G401.6 (cell line): ENCODE results near the gene ERVFRD-1.

Source experiments
- FAIRE-seq: peaks from 2 replicates; lab custom pipeline; 2012; peaks lifted over from hg19 to GRCh38; lab: Jason Lieb, UNC

ERVFRD-1 gene, protein sequence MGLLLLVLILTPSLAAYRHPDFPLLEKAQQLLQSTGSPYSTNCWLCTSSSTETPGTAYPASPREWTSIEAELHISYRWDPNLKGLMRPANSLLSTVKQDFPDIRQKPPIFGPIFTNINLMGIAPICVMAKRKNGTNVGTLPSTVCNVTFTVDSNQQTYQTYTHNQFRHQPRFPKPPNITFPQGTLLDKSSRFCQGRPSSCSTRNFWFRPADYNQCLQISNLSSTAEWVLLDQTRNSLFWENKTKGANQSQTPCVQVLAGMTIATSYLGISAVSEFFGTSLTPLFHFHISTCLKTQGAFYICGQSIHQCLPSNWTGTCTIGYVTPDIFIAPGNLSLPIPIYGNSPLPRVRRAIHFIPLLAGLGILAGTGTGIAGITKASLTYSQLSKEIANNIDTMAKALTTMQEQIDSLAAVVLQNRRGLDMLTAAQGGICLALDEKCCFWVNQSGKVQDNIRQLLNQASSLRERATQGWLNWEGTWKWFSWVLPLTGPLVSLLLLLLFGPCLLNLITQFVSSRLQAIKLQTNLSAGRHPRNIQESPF

DNA sequence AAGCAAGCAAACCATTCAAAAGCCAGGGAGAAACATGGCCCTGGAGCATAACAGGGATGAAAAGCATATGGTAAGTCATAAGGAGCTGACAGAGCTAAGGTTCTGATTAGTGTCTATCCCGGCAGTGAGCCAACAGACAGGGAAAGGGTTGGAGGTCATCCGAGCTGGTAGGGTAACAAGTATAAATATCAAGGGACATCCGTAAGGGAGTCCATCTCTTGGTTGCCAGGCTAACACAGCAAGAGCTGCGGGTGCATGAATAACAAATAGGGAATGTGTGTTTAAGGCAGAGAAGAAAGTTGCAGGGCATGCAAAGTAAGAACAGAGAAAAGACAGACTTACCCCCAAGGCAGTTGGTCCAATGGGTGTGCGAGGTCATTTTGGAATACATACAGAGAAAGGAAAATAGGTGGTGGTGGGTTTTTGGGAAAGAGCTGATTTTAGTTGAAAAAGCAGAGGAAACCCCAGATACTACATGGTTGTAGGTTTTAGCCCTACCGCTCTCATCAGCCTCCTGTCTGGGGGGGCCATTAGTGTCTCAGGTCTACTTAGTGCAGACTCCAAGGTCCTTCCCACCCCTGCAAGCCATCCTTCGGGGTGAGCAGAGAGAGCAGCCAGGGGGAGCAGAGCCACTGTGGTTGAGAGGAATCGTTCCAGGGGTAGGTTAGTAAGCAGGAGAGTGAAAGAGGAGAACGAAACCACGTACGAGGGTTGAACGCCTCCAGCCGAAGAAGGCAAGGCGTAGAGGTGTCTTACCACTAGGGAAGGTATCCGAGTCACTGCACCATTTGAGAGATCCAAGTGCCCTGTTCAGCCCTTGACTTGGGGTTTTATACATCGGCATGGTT is at the start of gene ERVFRD-1:
Gene ERVFRD-1, minus strand, starts transcription at position 805 of the 848 bp plus-strand sequence. CDS start 6,415 bp downstream, outside the sequence.
- FAIRE-seq = no peak

DNA sequence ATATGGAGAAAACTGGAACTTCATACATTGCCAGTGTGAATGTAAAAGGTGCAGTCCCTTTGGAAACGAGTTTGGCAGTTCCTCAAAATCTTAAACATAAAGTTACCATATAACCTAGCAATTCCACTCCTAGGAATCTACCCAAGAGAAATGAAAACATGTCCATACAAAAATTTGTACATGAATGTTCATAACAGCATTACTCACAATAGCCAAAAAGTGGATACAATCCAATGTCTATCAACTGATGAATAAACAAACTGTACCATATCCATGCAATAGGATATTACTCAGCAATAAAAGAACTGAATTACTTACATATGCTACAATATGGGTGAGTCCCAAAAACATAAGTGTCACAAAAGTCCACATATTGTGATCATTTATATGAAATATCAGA is 48.7 kb upstream of the ERVFRD-1 start:
- no peak for FAIRE-seq

DNA sequence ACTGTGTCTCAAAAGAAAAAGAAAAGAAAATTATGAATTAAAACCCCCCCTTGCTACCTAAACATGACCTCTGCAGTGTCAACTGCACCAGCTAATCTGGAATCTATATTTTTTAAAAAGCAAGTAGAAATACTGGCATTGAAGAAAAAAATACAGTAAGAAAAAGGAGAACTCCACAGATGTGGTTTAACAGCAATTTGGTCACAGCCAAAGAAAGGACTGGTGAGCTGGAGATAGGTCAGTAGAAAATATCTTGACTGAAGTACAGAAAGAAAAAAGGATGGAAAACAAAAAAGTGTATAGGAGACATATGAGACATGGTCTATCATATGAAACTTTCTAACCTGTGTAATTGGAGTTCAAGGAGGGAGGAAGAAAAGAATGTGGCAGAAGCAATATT is 44.1 kb upstream of the ERVFRD-1 start:
- FAIRE-seq = no peak

DNA sequence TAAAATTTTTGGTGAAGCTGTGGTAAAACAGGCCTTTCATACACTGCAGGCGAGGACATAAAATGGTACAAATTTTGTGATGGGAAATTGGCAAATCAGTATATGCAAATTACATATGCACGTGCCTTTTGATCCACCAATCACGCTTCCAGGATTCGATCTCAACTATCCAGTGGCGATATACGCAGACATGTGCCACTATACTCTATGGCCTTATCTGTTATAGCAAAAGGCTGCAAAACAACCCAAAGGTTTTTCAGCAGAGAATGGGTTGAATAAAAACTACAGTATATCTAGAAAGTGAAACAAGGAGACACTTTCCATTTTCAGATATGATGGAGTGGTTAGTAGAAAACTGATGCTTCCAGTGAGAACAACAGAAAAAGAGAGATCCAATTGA is 41.9 kb upstream of the ERVFRD-1 start:
- no peak for FAIRE-seq

DNA sequence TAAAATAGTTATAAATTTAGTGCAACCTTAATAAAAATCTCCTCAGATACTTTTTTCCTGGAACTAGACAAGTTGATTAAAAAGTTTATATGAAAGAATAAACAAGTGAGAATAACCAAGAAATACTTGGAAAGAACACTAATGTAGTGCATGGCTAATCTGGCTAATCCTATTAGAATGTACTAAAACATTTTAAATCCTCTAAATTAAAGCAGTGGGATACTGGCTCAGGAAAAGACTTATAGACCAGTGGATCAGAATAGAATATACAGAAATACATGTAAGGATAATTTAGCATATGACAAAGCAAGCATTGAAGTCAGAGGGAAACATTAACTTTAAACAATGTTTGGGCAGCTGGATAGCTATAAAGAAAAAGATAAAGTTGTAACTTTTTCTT is 41.1 kb upstream of the ERVFRD-1 start:
- FAIRE-seq = no peak

DNA sequence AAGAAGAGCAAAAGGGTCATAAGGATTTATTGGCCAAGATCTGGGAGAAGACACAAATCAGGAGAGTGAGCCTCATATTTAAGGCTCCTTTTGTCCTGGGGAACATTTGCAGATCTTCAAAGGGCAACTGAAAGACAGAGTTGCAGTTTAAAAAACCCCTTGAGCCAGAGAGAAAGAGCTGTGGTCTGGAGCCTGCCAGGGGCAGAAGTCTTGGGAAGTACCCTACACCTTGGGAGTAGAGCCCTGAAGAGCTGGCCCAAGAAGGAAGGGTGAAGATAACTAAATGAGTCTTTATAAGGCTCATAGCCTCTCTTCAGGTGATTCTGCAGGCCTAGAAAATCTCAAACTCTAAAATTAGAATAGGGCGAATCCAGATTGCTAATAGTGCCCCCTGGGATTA is 40.0 kb upstream of the ERVFRD-1 start:
- FAIRE-seq = no peak

DNA sequence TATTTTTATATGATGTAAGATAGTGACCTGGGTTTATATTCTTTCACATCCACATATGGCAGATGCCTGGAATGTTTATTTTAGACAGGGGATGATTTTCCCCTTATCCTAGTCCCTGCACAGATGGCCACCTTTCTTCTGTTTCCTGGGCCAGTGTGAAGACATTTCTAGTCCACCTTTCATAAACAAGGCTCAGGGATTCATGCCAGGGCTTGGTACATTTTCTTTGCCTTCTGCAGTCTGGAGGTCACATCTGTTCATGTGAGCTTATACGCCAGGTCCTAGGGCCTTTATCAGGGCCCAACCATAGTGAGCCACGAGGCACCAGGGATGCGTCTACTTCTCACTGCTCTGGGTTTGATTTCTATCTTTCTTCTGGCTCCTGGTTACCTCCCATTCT is 38.0 kb upstream of the ERVFRD-1 start:
- FAIRE-seq = no peak

DNA sequence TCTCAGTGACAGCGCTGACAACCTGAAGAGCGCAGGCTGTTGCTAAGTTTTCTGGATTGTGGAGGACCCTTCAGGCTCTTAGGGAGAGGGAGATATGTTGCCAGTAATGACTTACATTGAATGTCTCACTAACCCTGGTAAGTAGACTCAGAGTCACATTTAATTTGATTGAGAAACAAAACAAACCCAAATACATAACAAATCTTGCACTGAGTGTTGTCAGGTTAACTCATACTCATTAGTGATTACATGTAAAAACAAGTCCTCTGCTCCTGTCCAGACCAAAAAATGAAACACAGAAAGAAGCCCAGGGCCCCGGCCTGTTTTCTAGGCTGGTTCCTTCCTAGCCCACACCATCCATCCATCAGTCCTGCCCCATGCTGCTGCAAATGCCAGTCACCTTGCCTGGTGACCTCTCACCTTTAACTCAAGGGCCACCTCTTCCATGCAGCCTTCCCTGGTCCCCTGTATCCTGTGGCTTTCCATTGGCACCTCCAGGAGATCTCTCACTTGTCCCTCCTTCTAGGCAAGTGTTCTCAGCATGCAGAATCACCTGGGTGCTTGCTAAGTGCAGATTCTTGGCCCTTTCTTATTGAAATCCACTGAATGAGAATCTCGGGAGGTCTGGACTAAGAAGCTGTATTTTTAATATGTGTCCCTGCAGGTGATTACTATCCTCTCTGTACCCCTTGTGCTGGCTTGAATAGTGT is 34.7 kb upstream of the ERVFRD-1 start:
- no peak for FAIRE-seq

DNA sequence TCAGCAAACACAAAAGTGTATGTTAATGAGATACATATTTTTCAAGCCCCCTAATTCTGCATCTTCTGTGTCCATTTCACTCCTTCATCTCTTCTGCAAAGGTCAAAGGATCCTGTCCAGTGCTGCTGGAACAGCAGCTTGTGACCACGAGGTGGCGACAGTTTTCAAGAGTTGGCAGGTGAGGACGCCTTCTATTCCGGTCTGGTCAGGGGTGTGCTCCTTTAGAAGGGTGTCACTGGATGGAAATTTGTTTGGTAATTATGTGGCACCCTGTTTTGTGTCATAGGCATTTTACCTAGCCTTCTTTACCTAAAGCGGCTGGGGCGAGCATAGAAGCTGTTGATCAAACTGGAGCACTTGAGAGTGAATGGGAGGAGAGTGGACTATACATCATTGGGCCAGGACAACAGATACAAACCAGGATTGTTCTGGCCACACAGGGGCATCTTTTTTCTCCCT is 32.9 kb upstream of the ERVFRD-1 start:
- FAIRE-seq = peak; percentile 79

DNA sequence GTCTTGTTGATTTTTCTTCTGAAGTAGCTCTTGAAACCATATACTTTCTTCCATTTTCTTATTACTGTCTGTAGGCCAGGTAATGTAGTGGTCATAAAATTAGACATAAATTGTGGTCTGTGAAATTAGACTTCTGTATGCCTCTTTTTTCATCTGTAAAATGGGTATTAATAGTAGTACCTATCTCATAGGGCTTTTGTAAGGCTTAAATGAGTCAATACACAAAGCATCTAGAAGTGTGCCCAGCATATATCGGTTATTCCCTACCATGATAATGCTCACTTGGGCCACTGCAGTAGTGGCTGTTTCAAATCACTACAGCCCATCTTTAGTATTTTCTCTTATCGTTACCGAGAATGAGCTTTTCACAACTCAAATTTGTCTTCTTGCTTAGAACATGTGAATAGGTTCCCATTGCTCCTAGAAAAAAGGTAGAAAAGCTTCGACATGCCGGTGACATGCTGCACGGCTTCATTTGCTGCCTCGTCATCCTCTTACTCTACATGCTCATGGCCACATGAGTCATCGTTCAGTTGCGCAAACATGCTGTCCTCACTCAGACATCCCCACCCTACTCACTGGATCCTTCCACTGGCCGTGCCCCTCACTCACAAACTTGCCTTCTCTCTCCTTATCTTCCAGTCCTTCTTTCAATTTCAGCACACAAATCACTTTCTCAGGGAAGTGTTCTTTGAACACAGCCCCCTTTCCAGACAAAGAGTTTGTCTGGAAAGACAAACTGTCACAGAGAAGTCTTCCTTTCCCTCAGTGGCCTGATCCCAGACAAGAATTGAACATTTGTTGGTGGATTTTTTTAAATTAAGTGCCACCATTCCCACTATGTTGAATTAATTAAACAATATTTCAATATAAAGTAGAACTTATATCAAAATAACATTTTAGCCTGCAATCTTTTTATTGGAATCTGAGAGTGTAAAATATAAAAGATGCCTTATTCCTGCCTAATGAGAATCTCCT is 32.2 kb upstream of the ERVFRD-1 start:
- no peak for FAIRE-seq

DNA sequence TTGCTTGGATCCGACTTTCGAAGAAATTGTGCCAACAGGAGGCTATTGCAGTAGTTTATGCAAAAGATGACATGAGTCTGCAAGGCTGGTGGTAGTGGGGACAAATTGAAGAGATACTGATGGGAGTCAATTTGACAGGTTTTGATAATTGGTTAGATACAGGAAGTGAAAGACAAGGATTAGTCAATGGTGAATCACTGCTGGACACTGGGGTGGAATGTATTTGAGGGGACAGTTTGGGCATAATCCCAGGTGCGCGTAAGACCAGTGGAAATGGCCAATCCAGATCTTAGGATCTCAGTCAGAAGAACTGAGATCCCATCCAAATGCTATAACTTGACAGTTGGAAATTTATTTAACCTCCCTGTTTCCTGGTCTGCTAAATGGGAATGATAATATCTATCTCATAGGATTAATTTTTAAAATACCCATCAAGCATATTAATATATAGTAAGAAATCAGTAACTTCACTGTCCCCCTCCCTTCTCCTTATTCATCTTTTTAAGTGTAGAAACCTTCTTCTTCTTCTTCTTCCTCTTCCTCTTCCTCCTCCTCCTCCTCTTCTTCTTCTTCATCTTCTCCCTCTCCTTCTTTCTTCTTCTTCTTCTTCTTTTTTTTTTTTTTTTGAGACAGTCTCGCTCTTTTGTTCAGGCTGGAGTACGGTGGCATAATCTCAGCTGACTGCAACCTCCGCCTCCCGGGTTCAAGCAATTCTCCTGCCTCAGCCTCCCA is 30.9 kb upstream of the ERVFRD-1 start:
- no peak for FAIRE-seq

DNA sequence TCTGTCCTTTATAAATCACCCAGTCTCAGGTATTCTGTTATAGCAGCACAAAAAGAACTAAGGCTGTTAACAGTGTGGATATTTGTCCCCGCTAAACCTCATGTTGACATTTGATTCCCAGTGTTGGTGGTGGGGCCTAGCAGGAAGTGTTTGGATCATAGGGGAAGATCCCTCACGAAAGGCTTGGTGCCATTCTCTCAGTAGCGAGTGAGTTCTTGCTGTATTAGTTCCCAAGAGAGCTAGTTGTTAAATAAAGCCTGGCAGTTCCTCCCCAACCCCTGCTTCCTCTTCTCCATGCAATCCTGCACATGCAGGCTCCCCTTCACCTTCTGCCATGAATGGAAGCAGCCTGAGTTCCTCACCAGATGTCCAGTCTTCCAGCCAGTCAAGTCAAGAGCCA is 29.8 kb upstream of the ERVFRD-1 start:
- no peak for FAIRE-seq

DNA sequence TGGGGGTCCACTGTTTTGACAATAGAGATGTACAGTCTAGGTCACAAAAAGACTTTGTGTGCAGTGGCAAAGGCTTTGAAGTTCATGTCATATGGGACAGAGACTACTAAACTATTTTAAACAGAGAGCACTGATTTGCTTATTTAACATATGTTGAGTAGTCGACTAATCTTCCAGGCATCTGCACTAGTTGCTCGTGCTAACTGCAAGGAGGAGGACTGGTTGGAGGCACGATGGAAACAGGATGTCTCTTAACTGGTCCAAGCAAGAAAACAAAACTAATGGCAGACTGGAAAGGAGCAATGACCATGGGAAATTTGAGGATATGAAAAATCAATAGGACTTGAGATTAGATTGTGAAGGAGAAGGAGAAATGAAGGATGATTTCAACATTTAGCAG is 28.5 kb upstream of the ERVFRD-1 start:
- no peak for FAIRE-seq

DNA sequence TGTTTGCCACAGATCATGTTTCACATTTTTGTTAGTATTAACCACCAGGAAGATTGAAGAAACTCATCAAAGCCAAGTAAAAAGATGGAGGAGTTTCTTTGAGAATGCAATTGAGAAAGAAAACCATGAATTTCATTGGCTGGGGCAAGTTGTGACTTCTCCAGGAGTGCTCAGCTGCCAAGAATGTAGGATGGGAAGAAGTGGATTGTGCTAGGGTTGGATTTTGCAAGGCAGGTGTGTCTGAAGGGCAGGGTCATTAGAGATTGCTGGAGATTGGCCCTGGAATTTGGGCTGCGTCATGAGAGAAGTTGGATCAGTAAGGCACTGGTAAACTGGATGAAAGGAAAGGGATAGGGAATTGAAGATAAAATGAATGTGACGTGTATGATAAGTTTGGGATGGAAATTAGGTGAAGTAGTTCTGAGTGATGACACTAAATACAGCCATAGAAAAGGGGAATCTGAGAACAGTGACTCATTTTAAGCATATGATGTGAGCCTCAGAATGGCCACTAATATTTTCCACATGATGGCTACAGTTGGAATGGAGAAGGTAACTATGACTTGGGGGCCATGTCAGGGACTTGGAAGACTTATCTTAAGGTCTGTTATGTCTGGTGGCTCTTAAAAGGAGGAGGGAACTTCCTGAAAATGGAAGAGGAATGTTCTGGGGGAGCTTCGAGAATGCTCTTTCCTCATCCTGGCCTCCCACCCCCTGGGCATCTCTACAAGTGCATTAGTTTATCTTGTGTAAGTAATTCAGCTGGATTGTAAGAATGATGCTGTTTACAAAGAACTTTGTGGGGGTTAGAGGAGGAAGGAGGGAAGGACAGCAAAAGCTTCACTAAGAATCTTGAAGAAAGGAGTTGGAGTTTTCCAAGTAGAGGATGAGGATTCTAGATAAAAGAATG is 27.8 kb upstream of the ERVFRD-1 start:
- FAIRE-seq = no peak

DNA sequence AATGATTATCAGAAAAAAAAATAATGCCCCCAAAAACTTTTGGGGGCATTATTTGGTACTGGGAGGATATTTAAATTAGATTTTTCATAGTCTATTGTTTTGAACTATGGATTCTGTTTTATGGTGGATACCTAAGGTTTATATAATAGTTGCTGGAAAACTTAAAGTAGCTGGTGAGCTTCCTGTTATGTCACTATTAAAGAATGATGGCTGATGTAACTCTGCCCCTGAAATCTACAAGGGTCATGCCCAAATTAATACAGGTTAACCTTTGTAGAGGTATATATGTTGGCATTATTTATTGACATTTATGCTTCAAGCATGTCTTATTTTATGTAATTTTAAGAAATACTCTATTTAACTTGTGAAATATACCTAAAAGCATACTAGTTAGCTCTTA is 25.3 kb upstream of the ERVFRD-1 start:
- FAIRE-seq = no peak

DNA sequence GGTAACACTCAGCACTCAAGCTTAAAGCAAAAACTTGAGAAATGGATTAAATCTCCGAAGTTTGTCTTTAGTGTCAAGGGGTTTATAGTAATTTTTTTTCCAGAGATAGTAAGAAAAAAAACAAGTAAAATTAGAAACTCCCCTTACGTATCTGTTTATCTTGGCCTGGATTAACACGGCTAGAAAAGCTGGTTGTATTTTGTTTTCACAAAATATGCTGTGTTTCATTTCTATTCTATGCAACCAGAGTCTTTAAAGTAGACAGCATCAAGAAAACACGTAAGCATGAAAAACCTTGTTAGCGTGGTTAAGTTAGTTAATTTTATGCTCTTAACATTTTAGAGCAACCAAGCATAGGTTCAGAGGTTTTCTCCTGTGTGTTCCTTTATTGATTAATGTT is 21.8 kb upstream of the ERVFRD-1 start:
- no peak for FAIRE-seq

DNA sequence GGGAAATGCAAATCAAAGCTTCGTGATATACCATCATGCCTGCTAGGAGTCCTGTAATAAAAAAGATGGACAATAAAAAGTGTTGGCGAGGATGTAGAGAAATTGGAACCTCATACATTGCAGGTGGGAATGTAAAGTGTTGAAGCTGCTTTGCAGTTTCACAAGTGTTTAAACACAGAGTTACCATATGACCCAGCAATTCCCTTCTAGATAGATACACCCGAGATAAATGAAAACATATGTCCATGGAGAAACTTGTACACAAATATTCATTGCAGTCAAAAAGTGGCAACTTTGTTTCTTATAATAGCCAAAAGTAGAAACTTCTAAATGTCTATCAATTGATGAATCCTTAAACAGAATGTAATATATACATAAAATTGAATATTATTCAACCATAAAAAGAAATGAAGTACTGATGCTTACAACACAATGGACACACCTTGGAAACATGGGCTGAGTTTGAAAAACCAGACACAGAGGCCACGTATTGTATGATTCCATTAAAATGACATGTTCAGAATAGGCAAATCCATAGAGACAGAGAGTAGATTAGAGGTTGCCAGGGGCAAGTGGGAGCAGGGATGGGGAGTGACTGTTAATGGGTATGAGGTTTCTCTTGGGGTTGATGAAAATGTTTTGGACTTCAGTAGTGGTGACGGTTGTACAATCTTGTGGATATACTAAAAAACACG is 20.8 kb upstream of the ERVFRD-1 start:
- FAIRE-seq = no peak

DNA sequence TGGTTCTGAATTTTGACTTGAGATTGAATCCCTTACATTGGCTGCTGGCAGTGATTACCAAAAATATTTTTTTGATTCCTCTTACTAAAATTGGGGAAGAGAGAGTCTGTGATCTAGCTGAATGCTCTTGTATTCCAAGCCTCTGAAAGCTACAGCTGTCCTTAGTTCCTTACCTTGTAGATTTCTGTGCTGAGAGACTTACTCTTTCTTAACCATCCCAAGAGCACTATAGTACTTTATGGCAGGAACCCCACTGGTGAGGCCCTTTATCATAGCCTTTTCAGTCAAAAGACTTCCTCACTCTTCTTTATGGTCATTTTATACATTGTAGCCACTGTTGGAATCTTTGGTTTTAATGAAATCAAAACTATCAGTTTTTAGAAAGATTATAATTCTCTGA is 19.1 kb upstream of the ERVFRD-1 start:
- FAIRE-seq = no peak
